ENCODE measurements around the gene STX4. TPM values are rescaled to one million over a fixed set of nuclear protein-coding genes. Genes with fewer than 3 reads are reported as not detected.

The STX4 gene
- total RNA-seq, 1 donor from 2014 or later, result 17.5 TPM

GRCh38 chr16:31020536-31020935 is 12.8 kb upstream of the STX4 start:
- no peak for DNase-seq (ENCODE audit: low read depth in 2 of 2)

DNA sequence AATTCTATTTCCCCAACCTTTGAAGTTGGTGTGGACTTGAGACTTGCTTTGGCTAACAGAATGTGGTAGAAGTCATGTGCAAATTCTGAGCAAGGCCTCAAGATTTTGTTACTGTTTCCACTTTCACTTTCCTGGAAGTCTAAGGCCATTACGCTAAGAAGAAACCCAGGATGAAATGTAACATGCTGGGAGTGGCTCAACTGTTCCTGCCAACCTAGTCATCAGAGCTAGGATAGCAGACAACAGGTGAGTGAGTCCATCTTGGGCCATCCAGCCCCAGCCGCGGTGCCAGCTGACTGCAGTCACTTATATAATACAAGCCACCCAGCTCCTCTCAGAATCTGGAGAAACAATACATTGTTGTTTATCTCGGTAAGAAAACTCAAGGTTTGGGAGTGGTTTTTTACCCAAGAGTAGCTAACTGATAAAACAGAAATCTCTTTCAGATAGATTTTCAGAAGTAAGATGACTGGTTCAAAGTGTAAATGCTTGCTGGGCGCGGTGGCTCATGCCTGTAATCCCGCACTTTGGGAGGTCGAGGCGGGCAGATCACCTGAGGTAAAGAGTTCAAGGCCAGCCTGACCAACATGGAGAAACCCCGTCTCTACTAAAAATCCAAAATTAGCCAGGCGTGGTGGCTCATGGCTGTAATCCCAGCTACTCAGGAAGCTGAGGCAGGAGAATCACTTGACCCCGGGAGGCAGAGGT is 10.7 kb upstream of the STX4 start:
- no peak for DNase-seq (ENCODE audit: low read depth in 2 of 2)

DNA sequence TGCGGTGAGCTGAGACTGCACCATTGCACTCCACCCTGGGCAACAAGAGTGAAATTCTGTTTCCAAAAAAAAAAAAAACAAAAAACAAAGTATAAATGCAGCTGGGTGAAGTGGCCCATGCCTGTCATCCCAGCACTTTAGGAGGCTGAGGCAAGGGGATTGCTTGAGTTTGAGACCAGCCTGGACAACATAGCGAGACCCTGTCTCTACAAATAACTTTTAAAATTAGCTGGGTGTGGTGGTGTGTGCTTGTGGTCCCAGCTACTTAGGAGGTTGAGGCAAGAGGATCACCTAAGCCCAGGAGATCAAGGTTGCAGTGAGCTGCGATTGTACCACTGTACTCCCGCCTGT is 10.1 kb upstream of the STX4 start:
- no peak for DNase-seq (ENCODE audit: low read depth in 2 of 2)

DNA sequence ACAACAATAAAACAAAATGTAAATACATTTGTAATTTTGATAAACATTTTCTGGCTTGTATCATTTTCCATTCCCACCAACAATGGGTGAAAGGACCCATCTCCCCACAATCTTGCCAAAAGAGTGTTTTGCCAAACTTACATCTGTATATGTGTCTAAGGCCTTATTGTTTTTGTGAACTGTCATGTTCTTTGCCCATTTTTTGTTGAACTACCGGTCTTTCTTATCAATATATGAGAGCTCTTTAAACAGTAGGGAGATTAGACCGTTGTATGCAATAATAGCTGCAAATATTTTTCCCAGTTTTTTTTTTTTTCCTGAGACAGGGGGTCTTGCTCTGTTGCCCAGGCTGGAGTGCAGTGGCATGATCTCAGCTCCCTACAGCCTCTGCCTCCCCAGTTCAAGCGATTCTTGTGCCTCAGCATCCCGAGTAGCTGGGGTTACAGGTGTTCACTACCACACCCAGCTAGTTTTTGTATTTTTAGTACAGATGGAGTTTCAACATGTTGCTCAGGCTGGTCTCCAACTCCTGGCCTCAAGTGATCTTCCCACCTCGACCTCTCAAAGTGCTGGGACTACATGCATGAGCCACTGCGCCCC is 9.6 kb upstream of the STX4 start:
- DNase-seq (ENCODE audit: low read depth in 2 of 2), result no peak

DNA sequence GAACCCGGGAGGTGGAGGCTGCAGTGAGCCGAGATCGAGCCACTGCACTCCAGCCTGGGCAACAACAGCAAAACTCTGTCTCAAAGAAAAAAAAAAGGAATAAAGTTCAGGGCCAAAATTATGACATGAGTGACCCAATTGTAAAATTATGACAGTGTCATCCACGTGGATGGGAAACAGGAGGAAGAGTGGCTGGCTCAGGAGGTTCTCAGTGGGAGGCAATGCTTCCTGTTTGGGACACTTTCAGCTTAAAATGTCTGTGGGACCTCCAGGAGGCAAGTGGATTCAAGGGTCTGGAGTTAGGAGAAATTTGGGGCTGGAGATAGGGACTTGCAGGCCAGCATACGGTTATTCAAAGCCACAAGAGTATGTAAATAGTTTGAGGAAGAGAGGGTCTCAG is 8.0 kb upstream of the STX4 start:
- no peak for DNase-seq (ENCODE audit: low read depth in 2 of 2)

GRCh38 chr16:31029272-31029671 is 4.1 kb upstream of the STX4 start:
- no peak for DNase-seq (ENCODE audit: low read depth in 2 of 2)

- DNase-seq (ENCODE audit: low read depth in 2 of 2), result no peak
Measured at GRCh38 chr16:31031276-31031675, 2.1 kb upstream of the STX4 start.

DNA sequence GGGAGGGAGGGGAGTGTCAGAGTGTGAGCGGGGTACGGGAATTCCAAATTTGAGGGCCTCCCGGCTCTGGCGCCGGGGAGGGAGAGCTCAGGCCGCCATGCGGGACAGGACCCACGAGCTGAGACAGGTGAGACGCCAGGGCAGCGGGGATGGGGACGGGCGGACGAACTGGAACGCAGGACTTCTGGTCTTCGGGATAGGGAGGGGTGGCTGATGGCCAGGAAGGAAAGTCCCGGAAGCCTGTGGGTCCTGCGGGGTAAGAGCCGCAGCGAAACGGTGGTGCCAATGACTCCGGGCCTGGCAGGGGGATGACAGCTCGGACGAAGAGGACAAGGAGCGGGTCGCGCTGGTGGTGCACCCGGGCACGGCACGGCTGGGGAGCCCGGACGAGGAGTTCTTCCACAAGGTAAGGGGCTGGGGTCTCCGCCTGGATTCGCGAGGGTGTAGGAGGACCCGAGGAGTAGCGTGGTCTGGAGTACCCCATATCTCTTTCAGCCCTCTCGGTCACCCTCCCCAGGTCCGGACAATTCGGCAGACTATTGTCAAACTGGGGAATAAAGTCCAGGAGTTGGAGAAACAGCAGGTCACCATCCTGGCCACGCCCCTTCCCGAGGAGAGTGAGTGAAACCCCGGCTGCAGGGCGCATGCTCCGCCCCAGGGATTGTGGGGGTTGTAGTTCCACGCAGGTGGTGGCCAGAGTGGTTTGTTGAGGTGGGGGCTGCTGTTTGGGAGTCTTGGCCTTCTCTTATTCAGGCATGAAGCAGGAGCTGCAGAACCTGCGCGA is 543 bp downstream of the STX4 start:
- peak; percentile 68 to 84 for DNase-seq (ENCODE audit: low read depth in 2 of 2)

- no peak for DNase-seq (ENCODE audit: low read depth in 2 of 2)
Measured at GRCh38 chr16:31036691-31037090, 3.3 kb downstream of the STX4 start.

DNA sequence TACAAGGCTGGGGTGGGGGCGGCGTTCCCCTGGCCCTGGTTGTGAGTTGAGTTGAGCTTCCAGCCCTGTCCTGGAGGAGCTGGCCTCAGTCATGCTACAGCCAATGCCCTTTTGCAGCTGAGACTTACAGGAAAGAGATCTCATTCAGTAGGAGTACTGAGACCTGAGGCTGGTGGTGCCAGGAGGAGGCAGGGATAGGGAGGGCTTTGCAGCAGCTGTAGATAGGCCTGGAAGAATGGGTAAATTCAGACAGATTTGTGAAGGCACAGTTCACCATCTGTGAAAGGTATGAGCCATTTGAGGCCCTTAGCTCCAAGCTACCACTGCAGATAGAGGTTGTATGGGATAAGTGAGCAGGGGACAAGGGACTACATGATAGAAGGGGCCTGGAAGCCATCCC is 5.6 kb downstream of the STX4 start:
- DNase-seq (ENCODE audit: low read depth in 2 of 2), result no peak

GRCh38 chr16:31042866-31043265 is 9.5 kb downstream of the STX4 start:
- no peak for DNase-seq (ENCODE audit: low read depth in 2 of 2)

- DNase-seq (ENCODE audit: low read depth in 2 of 2), result no peak
Measured at GRCh38 chr16:31043352-31043751, 10.0 kb downstream of the STX4 start.

- DNase-seq (ENCODE audit: low read depth in 2 of 2), result no peak
Measured at GRCh38 chr16:31043898-31044481, 10.6 kb downstream of the STX4 start.

- DNase-seq (ENCODE audit: low read depth in 2 of 2), result no peak
Measured at GRCh38 chr16:31050280-31051030, 17.1 kb downstream of the STX4 start.

DNA sequence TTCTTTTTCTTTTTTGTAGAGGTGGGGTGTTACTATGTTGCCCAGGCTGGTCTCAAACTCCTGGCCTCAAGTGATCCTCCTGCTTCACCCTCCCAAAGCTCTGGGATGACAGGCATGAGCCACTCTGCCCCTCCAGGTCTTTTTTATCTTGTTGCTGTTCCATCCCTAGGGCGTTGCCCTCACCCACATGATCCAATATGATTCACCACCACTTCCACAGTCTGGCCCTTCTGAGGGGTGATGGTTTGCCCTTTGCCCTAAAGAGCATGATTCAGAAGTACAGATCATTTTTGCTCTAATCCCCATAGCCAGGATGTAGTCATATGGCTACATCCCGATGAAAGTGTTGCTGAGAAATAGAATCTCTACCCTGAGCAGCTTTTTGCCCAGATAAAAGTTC is 18.8 kb downstream of the STX4 start:
- DNase-seq (ENCODE audit: low read depth in 2 of 2), result peak in 1 of 2 donors; percentile 61

- DNase-seq (ENCODE audit: low read depth in 2 of 2), result no peak
Measured at GRCh38 chr16:31055613-31056012, 22.3 kb downstream of the STX4 start.

- DNase-seq (ENCODE audit: low read depth in 2 of 2), result no peak
Measured at GRCh38 chr16:31061126-31061812, 27.9 kb downstream of the STX4 start.

GRCh38 chr16:31061813-31062440 is 28.6 kb downstream of the STX4 start:
- no peak for DNase-seq (ENCODE audit: low read depth in 2 of 2)

DNA sequence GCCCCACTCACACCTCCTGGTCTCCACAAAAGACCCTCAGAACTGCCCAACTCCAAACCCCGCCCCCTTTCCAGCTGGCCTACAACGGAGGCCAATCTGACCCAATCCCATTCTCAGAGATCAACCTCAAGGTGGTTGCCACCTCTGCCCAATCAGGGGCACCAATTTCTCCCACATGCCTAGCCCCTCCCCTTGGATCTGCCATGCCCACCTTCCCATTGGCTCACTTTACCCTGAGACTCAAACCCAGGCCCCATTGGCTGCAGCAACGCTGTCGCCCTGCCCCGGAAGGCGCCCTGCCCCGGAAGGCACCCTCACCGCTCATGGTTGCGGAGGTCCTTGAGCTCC is 30.1 kb downstream of the STX4 start:
- DNase-seq (ENCODE audit: low read depth in 2 of 2), result no peak

DNA sequence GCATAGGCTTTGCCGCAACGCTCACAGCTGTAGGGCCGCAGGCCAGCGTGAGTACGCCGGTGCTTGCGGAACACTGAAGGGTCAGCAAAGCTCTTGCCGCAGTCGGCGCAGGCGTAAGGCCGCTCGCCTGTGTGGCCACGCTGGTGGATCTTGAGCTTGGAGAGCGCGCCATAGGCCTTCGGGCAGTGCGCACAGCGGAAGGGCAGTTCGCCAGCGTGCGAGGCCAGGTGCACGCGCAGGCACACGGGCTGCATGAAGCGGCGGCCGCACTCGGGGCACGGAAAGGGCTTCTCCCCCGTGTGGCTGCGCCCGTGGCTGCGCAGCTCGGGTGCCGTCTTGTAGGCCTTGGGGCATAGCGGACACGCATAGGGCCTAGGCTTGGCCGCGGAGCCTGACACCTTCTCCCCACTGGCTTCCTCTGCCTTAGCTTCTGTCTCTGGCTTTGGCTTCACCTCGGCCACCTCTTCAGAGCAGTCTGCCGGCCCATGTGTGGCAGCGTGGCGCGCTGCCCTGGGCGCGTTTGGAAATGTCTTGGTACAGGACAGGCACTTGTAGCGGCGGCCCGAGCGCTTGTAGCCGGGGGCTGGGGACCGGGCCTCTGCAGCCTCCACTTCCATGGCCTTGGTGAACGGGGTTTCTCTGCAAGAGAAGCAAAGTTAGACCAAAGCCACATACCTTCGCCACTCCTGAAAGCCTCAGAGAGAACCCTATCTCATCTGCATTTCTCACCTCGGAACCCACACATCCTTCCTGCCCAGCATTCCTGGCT is 30.7 kb downstream of the STX4 start:
- DNase-seq (ENCODE audit: low read depth in 2 of 2), result no peak

All from dermis microvascular lymphatic vessel endothelial cell (primary cell).